Left lung (tissue), 10 donors: ENCODE measurements around the gene PRDX5. TPM values are rescaled to one million over a fixed set of nuclear protein-coding genes. Genes with fewer than 3 reads are reported as not detected.
"Not testable (repeated sequence)": the region's sequence is repeated elsewhere in the genome, so short reads cannot be mapped to it uniquely, and the experiment has no call there.

Source experiments
- ATAC-seq: fragments of 200-7000 bp; cut with Tn5 transposase; one replicate; pipeline ENCODE4 v1.9.1; 2020; ENCODE audit warnings: moderate library complexity
- DNase-seq, 4 donors: peaks; one replicate each; pipeline ENCODE4 v3.0.0-alpha.2; 2013 to 2020
- H3K27ac ChIP-seq, 2 donors: fragments of 200-600 bp; sonication (generic) in 1 of 2; one replicate each; pipeline versions ENCODE4 v1.5.0 to v1.8.0; 2020 to 2021
- H3K27me3 ChIP-seq, 2 donors: fragments of 200-600 bp; sonication (generic) in 1 of 2; one replicate each; pipeline versions ENCODE4 v1.5.0 to v1.8.0; 2020 to 2021
- H3K36me3 ChIP-seq, 2 donors: fragments of 200-600 bp; sonication (generic) in 1 of 2; one replicate each; pipeline versions ENCODE4 v1.5.0 to v1.8.0; 2020 to 2021
- H3K4me1 ChIP-seq, 2 donors: fragments of 200-600 bp; one replicate each; pipeline ENCODE4 v1.8.0; 2021
- H3K4me3 ChIP-seq, 2 donors: fragments of 200-600 bp; sonication (generic) in 1 of 2; one replicate each; pipeline versions ENCODE4 v1.5.0 to v1.8.0; 2020 to 2021; ENCODE audit warnings: mild to moderate bottlenecking in 1 of 2
- H3K9me3 ChIP-seq, 2 donors: fragments of 200-600 bp; sonication (generic) in 1 of 2; one replicate each; pipeline versions ENCODE4 v1.5.0 to v1.8.0; 2020 to 2021
- CTCF ChIP-seq, 2 donors: fragments of 200-600 bp; sonication (generic) in 1 of 2; IDR thresholded peaks; one replicate each; pipeline versions ENCODE4 v1.5.0 to v1.8.0; 2021; ENCODE audit warnings: antibody characterized with exemption in 2 of 2
- intact Hi-C, 2 donors: fragments of 100-400 bp; cut with DNase I; formaldehyde crosslinking; loops; one replicate each; pipeline versions ENCODE4 v1.11.2 to v1.14.2; 2022
- polyA plus RNA-seq, 6 donors: library from polyadenylated mRNA; unstranded; fragments of 120-200 nt; gene quantifications; one replicate each; pipeline ENCODE4 v1.2.1, GENCODE V29; 2013; ENCODE audit not compliant: insufficient read length in 6 of 6
- total RNA-seq, 2 donors: library from RNA; stranded (reverse); fragmentation: NEBNext Ultra II Directional; extraction: Animal tissue kit (Norgen Biotek cat#: 25700); gene quantifications; one replicate each; pipeline ENCODE4 v1.2.1, GENCODE V29; 2021
- donor health status: DM: no; HTN: yes; CAD: no.
- donor health status: DM: no; HTN: no; CAD: no.

The PRDX5 gene
- total and polyA plus RNA-seq, 8 donors, result 150 to 209 (median 177) TPM

- no peak for ATAC-seq
- H3K4me3 ChIP-seq, result no peak overlapping the region
These were observed 5.5 kb downstream of the PRDX5 start for GRCh38 chr11:64323373-64323772.

GRCh38 chr11:64323984-64324383, 6.1 kb downstream of the PRDX5 start:
- DNase-seq, H3K9me3 ChIP-seq, ATAC-seq, H3K27me3 ChIP-seq, H3K4me3 ChIP-seq, intact Hi-C loops, H3K27ac ChIP-seq: not testable (repeated sequence)
- peaks cover 0 to 20% of the 10 kb centered on the region in 2 donors for H3K36me3 ChIP-seq
- peaks cover 3 to 22% of the 10 kb centered on the region in 2 donors for H3K4me1 ChIP-seq

More at GRCh38 chr11:64323373-64323772, 5.5 kb downstream of the PRDX5 start:
- Histone ChIP-seq H3K9me3 (no peaks in the 10 kb centered on the region), H3K36me3 (peaks cover 0 to 20% of the 10 kb centered on the region in 2 donors), H3K27me3 (no peaks in the 10 kb centered on the region), H3K27ac (no peak overlapping the region), H3K4me1 (peaks cover 5 to 27% of the 10 kb centered on the region in 2 donors)
- intact Hi-C loops, result no loop called here
- no peak for TF ChIP-seq CTCF (IDR thresholded peaks at IDR 0.05)
- no peak for DNase-seq

- ATAC-seq (no peak), DNase-seq (no peak)
- Histone ChIP-seq H3K27ac (no peak overlapping the region), H3K9me3 (no peaks in the 10 kb centered on the region), H3K27me3 (no peaks in the 10 kb centered on the region), H3K4me3 (no peak overlapping the region), H3K4me1 (peaks cover 0 to 15% of the 10 kb centered on the region in 2 donors), H3K36me3 (peaks cover 0 to 20% of the 10 kb centered on the region in 2 donors)
- intact Hi-C loops, result no loop called here
- TF ChIP-seq CTCF (IDR thresholded peaks at IDR 0.05), result no peak
These were observed 7.0 kb downstream of the PRDX5 start for GRCh38 chr11:64324692-64325469.

- no peaks in the 10 kb centered on the region for H3K27me3 ChIP-seq
- peaks cover 6 to 16% of the 10 kb centered on the region in 2 donors for H3K4me1 ChIP-seq
- no peak for DNase-seq
- intact Hi-C loops, result no loop called here
- peaks cover 0 to 5% of the 10 kb centered on the region in 2 donors for H3K36me3 ChIP-seq
- H3K4me3 ChIP-seq, result no peak overlapping the region
- no peak for TF ChIP-seq CTCF (IDR thresholded peaks at IDR 0.05)
- no peak overlapping the region for H3K27ac ChIP-seq
- ATAC-seq, result no peak
- no peaks in the 10 kb centered on the region for H3K9me3 ChIP-seq
These were observed 9.5 kb downstream of the PRDX5 start for GRCh38 chr11:64327375-64327774.

- H3K4me3 ChIP-seq, result no peak overlapping the region
- no peaks in the 10 kb centered on the region for H3K9me3 ChIP-seq
- no peaks in the 10 kb centered on the region for H3K27me3 ChIP-seq
- no peak for TF ChIP-seq CTCF (IDR thresholded peaks at IDR 0.05)
- DNase-seq (no peak), ATAC-seq (no peak)
- no peak overlapping the region for H3K27ac ChIP-seq
- peaks cover 6 to 17% of the 10 kb centered on the region in 2 donors for H3K4me1 ChIP-seq
- H3K36me3 ChIP-seq, result no peaks in the 10 kb centered on the region
- intact Hi-C loops, result no loop called here
These were observed 10.1 kb downstream of the PRDX5 start for GRCh38 chr11:64327993-64328392.
